OCI-LY3 (cell line): ENCODE measurements around the gene DNAJC5.
"Not testable (repeated sequence)": the region's sequence is repeated elsewhere in the genome, so short reads cannot be mapped to it uniquely, and the experiment has no call there.

ENCODE experiments used
- H2AFZ ChIP-seq: fragments of 200-600, 300-600 bp; shearing (Covaris generic); 2 replicates; pipeline ENCODE4 v1.6.0; 2014; ENCODE audit warnings: antibody characterized with exemption, low read depth, low read length
- H3K27ac ChIP-seq: fragments of 200-600, 300-600 bp; sonication (generic); 2 replicates; pipeline ENCODE4 v1.5.1; 2014; ENCODE audit warnings: mild to moderate bottlenecking, low read length, moderate library complexity, mixed read lengths
- H3K27me3 ChIP-seq: fragments of 200-600, 300-600 bp; sonication (generic); 2 replicates; pipeline ENCODE4 v1.6.1; 2014; ENCODE audit warnings: low read depth, low read length, mixed read lengths
- H3K36me3 ChIP-seq: fragments of 200-600, 300-600 bp; sonication (generic); replicated peaks from 2 replicates; pipeline ENCODE3; 2014; ENCODE audit warnings: low read depth, low read length, mixed read lengths
- H3K4me1 ChIP-seq: fragments of 300-600, 200-600 bp; sonication (generic); 2 replicates; pipeline ENCODE4 v1.6.1; 2014; ENCODE audit warnings: low read length, mixed read lengths
- H3K4me2 ChIP-seq: fragments of 200-600, 300-600 bp; sonication (generic); 2 replicates; pipeline ENCODE4 v1.6.1; 2014; ENCODE audit warnings: low read length, mixed read lengths
- H3K4me3 ChIP-seq: fragments of 300-600, 200-600 bp; sonication (generic); 2 replicates; pipeline ENCODE4 v1.5.1; 2014; ENCODE audit warnings: antibody characterized with exemption, mild to moderate bottlenecking, low read length, moderate library complexity
- H3K79me2 ChIP-seq: fragments of 300-600, 200-600 bp; shearing (Covaris generic); 2 replicates; pipeline ENCODE4 v1.6.1; 2014; ENCODE audit warnings: mild to moderate bottlenecking, low read length, mixed read lengths
- H3K9ac ChIP-seq: fragments of 300-600, 200-600 bp; shearing (Covaris generic); 2 replicates; pipeline ENCODE4 v1.6.0; 2014; ENCODE audit warnings: mild to moderate bottlenecking, low read length, moderate library complexity
- H3K9me3 ChIP-seq: fragments of 200-600, 300-600 bp; shearing (Covaris generic); 2 replicates; pipeline ENCODE4 v1.6.1; 2014; ENCODE audit warnings: low read length, mixed read lengths; ENCODE audit not compliant: insufficient read depth
- H4K20me1 ChIP-seq: fragments of 200-600, 300-600 bp; sonication (generic); 2 replicates; pipeline ENCODE4 v1.6.1; 2016; ENCODE audit warnings: low read length, mixed read lengths; ENCODE audit not compliant: insufficient read depth
- EZH2phosphoT487 ChIP-seq: fragments of 200-600 bp; shearing (Covaris generic); IDR thresholded peaks from 2 replicates; pipeline ENCODE4 v1.6.1; 2018; ENCODE audit warnings: antibody characterized with exemption, mixed run types, low read depth
- TF ChIP-seq, protein P1 (sequence below): fragments of 200-600, 300-600 bp; sonication (generic); IDR thresholded peaks from 2 replicates; pipeline ENCODE4 v1.5.1; 2014; ENCODE audit warnings: antibody characterized with exemption, low read length, low read depth

Gene DNAJC5

DNA sequence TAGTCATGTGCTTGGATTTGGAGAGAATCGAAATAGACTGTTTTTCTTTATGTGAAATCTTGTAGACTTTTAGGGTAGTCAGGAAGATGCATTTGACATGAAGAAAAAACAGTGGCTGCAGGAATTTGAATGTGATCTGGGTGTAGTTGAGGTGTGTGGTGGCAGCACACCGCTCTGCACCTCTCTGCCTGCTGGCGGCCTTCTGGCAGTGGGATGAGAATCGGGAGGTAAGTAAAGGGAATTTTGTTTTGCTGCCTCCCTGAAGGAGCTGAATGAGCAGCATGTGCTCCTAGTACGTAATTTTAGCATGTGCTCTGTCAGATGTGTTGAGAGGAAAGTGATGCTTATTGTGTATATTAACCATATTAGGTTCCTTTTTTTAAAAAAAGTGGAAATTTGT, 26.7 kb upstream of the DNAJC5 start:
- Histone ChIP-seq H3K27ac (no peak overlapping the region), H3K27me3 (no peaks in the 10 kb centered on the region), H3K9me3 (no peaks in the 10 kb centered on the region), H3K36me3 (peaks cover 21% of the 10 kb centered on the region), H4K20me1 (no peaks in the 10 kb centered on the region), H3K9ac (no peak overlapping the region), H2AFZ (no peak overlapping the region), H3K4me1 (peaks cover 7% of the 10 kb centered on the region; the same call in 1 of the 2 replicates), H3K4me3 (no peak overlapping the region), H3K79me2 (peaks cover 48% of the 10 kb centered on the region), H3K4me2 (no peak overlapping the region)
- no peak for TF ChIP-seq EZH2phosphoT487
- TF ChIP-seq, protein P1, sequence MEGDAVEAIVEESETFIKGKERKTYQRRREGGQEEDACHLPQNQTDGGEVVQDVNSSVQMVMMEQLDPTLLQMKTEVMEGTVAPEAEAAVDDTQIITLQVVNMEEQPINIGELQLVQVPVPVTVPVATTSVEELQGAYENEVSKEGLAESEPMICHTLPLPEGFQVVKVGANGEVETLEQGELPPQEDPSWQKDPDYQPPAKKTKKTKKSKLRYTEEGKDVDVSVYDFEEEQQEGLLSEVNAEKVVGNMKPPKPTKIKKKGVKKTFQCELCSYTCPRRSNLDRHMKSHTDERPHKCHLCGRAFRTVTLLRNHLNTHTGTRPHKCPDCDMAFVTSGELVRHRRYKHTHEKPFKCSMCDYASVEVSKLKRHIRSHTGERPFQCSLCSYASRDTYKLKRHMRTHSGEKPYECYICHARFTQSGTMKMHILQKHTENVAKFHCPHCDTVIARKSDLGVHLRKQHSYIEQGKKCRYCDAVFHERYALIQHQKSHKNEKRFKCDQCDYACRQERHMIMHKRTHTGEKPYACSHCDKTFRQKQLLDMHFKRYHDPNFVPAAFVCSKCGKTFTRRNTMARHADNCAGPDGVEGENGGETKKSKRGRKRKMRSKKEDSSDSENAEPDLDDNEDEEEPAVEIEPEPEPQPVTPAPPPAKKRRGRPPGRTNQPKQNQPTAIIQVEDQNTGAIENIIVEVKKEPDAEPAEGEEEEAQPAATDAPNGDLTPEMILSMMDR = no peak

DNA sequence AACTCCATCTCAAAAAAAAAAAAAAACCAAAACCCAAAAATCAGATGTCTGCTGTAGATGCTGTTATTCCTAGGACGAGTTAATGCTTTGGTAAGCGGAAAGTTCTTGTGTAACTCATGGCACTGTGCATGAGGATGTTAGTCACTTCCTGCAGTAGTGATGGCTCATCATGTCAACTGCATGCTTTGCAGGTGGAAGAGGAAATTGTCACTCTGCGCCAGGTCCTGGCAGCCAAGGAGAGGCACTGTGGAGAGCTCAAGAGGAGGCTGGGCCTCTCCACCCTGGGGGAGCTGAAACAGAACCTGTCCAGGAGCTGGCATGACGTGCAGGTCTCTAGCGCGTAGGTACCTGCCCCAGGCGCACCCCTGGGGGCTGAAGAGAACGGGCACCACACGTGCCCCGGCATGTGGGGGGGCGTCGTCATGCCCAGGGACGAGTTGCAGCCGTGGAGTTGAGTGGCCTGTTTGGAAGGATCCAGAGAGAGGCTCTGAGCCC, 21.4 kb upstream of the DNAJC5 start:
- Histone ChIP-seq H3K9ac (no peak overlapping the region), H3K27ac (no peak overlapping the region), H3K36me3 (peaks cover 50% of the 10 kb centered on the region), H3K4me3 (no peak overlapping the region), H3K4me1 (no peaks in the 10 kb centered on the region), H2AFZ (no peak overlapping the region), H3K79me2 (peaks cover 8% of the 10 kb centered on the region; the same call in 1 of the 2 replicates), H4K20me1 (0 out of 2 replicates have a peak, but pooled peaks cover 3% of the 10 kb centered on the region), H3K9me3 (no peaks in the 10 kb centered on the region), H3K4me2 (no peak overlapping the region), H3K27me3 (no peaks in the 10 kb centered on the region)
- TF ChIP-seq, protein P1 = no peak
- TF ChIP-seq EZH2phosphoT487 = no peak

DNA sequence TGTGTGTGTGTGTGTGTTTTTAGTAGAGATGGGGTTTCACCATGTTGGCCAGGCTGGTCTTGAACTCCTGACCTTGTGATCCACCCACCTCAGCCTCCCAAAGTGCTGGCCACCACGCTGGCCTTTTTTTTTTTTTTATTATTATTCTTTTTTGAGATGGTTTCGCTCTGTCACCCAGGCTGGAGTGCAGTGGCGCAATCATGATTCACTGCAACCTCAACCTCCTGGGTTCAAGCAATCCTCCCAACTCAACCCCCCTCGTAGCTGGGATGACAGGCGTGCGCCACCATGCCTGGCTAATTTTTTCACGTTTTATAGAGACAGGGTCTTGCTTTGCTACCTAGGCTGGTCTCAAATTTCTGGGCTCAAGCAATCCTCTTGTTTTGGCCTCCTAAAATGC, 20.7 kb upstream of the DNAJC5 start:
- H3K4me2 ChIP-seq, H3K27ac ChIP-seq, H3K79me2 ChIP-seq, H3K4me3 ChIP-seq, H3K9ac ChIP-seq, H3K9me3 ChIP-seq, H3K4me1 ChIP-seq, H3K27me3 ChIP-seq, H4K20me1 ChIP-seq, H2AFZ ChIP-seq: not testable (repeated sequence)
- peaks cover 53% of the 10 kb centered on the region for H3K36me3 ChIP-seq

DNA sequence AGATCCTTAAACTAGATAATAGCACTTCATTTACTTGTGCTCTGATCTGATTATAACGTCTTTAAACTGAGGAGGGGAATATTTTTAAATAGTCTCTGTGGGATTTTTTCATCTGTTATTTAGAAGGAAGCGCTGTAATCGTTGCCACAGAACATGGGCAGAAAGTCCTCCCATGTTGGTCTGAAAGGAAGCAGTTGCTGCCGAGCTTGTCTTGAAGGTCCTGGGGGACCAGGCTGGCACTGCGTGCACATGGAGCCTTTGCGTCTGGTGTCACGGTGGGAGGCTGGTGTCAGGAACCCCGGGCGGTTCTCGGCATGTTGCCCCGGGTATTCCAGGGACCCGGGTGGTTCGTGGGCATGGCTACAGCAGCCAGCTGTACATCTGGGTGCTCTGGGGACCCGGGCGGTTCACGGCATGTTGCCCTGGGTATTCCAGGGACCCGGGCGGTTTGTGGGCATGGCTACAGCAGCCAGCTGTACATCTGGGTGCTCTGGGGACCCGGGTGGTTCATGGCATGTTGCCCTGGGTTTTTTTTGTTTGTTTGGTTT, 18.4 kb upstream of the DNAJC5 start:
- TF ChIP-seq EZH2phosphoT487 = no peak
- TF ChIP-seq, protein P1 = no peak
- Histone ChIP-seq H3K79me2 (no peaks in the 10 kb centered on the region), H3K27ac (no peak overlapping the region), H3K4me3 (no peak overlapping the region), H3K4me1 (no peaks in the 10 kb centered on the region), H3K9me3 (no peaks in the 10 kb centered on the region), H3K9ac (no peak overlapping the region), H2AFZ (no peak overlapping the region), H3K27me3 (no peaks in the 10 kb centered on the region), H3K4me2 (no peak overlapping the region), H3K36me3 (peaks cover 46% of the 10 kb centered on the region), H4K20me1 (0 out of 2 replicates have a peak, but pooled peaks cover 6% of the 10 kb centered on the region)
